CD4-positive, alpha-beta T cell (primary cell): ENCODE results near the gene USP15. TPM values are rescaled to one million over a fixed set of nuclear protein-coding genes. Genes with fewer than 3 reads are reported as not detected.

ENCODE experiments used
- ATAC-seq: fragments of 200-7000 bp; cut with Tn5 transposase; one replicate; pipeline ENCODE4 v1.10.0; 2022; ENCODE audit warnings: mild to moderate bottlenecking; ENCODE audit not compliant: poor library complexity
- CTCF ChIA-PET: fragments of 350-600 bp; sonication (Branson Sonifier 250); formaldehyde crosslinking; loops from one replicate; lab custom pipeline; 2021; ENCODE audit warnings: antibody characterized with exemption, inconsistent platforms; lab: Charles Lee
- POLR2A ChIA-PET: fragments of 350-600 bp; sonication (Branson Sonifier 250); formaldehyde crosslinking; loops from one replicate; lab custom pipeline; 2021; ENCODE audit warnings: antibody characterized with exemption, inconsistent platforms; lab: Charles Lee
- DNase-seq, 14 experiments: peaks; one replicate each; pipeline ENCODE4 v3.0.0-alpha.2; 2013 to 2020; ENCODE audit warnings: mixed read lengths in 2 of 14
- H3K27ac ChIP-seq, 2 donors: one replicate each; pipeline versions ENCODE4 v1.5.1 to v1.7.0; 2013; ENCODE audit warnings: low read length in 2 of 2, low read depth in 1 of 2, mild to moderate bottlenecking in 1 of 2
- H3K27me3 ChIP-seq, 2 experiments: 1 replicate in 1 of 2; 2 replicates in 1 of 2; pipeline versions ENCODE4 v1.6.1 to v1.7.0; 2013; ENCODE audit warnings: low read length in 2 of 2, control low read depth in 1 of 2, mild to moderate bottlenecking in 1 of 2, moderate library complexity in 1 of 2; ENCODE audit not compliant: insufficient read depth in 2 of 2, control insufficient read depth in 1 of 2
- H3K36me3 ChIP-seq: one replicate; pipeline ENCODE4 v1.6.1; 2013; ENCODE audit warnings: low read length, control low read depth; ENCODE audit not compliant: insufficient read depth
- H3K4me1 ChIP-seq: one replicate; pipeline ENCODE4 v1.6.1; 2013; ENCODE audit warnings: low read length, control low read depth; ENCODE audit not compliant: insufficient read depth
- H3K4me3 ChIP-seq: one replicate; pipeline ENCODE4 v1.5.1; 2013; ENCODE audit warnings: mild to moderate bottlenecking, low read length, moderate library complexity
- H3K9me3 ChIP-seq, 2 experiments: 1 replicate in 1 of 2; 2 replicates in 1 of 2; pipeline versions ENCODE4 v1.6.1 to v1.7.0; 2013; ENCODE audit warnings: low read length in 2 of 2, mild to moderate bottlenecking in 2 of 2, control low read depth in 1 of 2, moderate library complexity in 1 of 2; ENCODE audit not compliant: control insufficient read depth in 1 of 2, insufficient read depth in 1 of 2
- H3K27ac Mint-ChIP-seq: one replicate; pipeline ENCODE4 v1.8.0; 2020; ENCODE audit warnings: mixed read lengths
- H3K27me3 Mint-ChIP-seq: one replicate; pipeline ENCODE4 v1.8.0; 2021; ENCODE audit warnings: mixed read lengths
- H3K36me3 Mint-ChIP-seq: one replicate; pipeline ENCODE4 v1.8.0; 2021; ENCODE audit warnings: low read depth, mixed read lengths
- H3K4me1 Mint-ChIP-seq: one replicate; pipeline ENCODE4 v1.8.0; 2021; ENCODE audit warnings: low read depth, mixed read lengths
- H3K4me3 Mint-ChIP-seq: one replicate; pipeline ENCODE4 v1.8.0; 2020; ENCODE audit warnings: mild to moderate bottlenecking, mixed read lengths
- H3K9me3 Mint-ChIP-seq: one replicate; pipeline ENCODE4 v1.8.0; 2020; ENCODE audit warnings: mixed read lengths
- intact Hi-C, 2 experiments: fragments of 100-400 bp; cut with DNase I in 1 of 2; cut with micrococcal nuclease in 1 of 2; formaldehyde crosslinking; loops; one replicate each; pipeline versions ENCODE4 v1.15.1 to v1.9.0; 2023 to 2025; cut with DNase I, micrococcal nuclease
- total RNA-seq, 174 experiments: library from RNA in 2 of 174; stranded (reverse) in 2 of 174; gene quantifications; one replicate each; pipeline ENCODE4 v1.2.3 and lab custom pipeline; 2021 to 2026
- TF ChIP-seq, protein P1 (sequence below): fragments of 200-600 bp; IDR thresholded peaks from one replicate; pipeline ENCODE4 v1.8.0; 2022; ENCODE audit warnings: antibody characterized with exemption, mild to moderate bottlenecking

USP15 gene
- total RNA-seq, 2 experiments from 2014 or later, result 212 to 218 TPM

GRCh38 chr12:62370189-62370588, 110.0 kb downstream of the USP15 start:
- peaks cover 69% of the 10 kb centered on the region for H3K36me3 Mint-ChIP-seq
- CTCF ChIA-PET, result no interaction called here

DNA sequence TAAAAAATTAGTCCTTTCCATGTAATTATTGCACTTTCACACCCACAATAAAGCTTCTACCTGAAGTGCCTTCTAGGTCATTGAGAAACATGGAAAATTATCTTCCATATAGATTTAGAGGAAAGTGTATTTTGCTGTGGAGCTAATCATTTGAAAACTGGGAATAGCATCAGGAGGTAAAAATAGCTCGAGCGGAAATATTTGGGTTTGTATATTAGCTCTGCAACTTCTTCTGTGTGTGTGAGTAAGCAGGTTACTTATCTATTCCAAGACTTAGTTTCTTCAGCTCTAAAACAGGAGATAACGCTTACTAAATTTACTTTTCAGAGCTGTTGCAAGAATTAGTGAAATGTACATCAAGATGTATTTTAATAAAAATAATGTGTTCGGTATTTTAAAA, 111.5 kb downstream of the USP15 start:
- Histone ChIP-seq H3K27ac (no peak overlapping the region), H3K9me3 (no peaks in the 10 kb centered on the region), H3K4me1 (no peaks in the 10 kb centered on the region), H3K4me3 (no peak overlapping the region), H3K36me3 (peaks cover 25% of the 10 kb centered on the region), H3K27me3 (no peaks in the 10 kb centered on the region)
- TF ChIP-seq, protein P1, sequence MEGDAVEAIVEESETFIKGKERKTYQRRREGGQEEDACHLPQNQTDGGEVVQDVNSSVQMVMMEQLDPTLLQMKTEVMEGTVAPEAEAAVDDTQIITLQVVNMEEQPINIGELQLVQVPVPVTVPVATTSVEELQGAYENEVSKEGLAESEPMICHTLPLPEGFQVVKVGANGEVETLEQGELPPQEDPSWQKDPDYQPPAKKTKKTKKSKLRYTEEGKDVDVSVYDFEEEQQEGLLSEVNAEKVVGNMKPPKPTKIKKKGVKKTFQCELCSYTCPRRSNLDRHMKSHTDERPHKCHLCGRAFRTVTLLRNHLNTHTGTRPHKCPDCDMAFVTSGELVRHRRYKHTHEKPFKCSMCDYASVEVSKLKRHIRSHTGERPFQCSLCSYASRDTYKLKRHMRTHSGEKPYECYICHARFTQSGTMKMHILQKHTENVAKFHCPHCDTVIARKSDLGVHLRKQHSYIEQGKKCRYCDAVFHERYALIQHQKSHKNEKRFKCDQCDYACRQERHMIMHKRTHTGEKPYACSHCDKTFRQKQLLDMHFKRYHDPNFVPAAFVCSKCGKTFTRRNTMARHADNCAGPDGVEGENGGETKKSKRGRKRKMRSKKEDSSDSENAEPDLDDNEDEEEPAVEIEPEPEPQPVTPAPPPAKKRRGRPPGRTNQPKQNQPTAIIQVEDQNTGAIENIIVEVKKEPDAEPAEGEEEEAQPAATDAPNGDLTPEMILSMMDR, result no peak
- Mint-ChIP-seq H3K9me3 (no peaks in the 10 kb centered on the region), H3K27me3 (no peaks in the 10 kb centered on the region), H3K27ac (no peak overlapping the region), H3K4me3 (no peak overlapping the region), H3K36me3 (peaks cover 62% of the 10 kb centered on the region), H3K4me1 (peaks cover 76% of the 10 kb centered on the region)
- DNase-seq, result no peak
- POLR2A ChIA-PET, result interaction anchor here (0.5 to 1.2 kb wide), 2 partner anchors 37 to 112 kb away, joined by 3 read pairs; partner anchors contain the start of gene USP15
- ATAC-seq, result no peak
- intact Hi-C loops, result no loop called here
- CTCF ChIA-PET, result no interaction called here

More at GRCh38 chr12:62370189-62370588, 110.0 kb downstream of the USP15 start:
- Mint-ChIP-seq H3K4me3 (no peak overlapping the region), H3K27ac (peak overlapping the region; percentile 34), H3K4me1 (peaks cover 82% of the 10 kb centered on the region), H3K9me3 (no peaks in the 10 kb centered on the region), H3K27me3 (no peaks in the 10 kb centered on the region)
- Histone ChIP-seq H3K4me1 (no peaks in the 10 kb centered on the region), H3K9me3 (no peaks in the 10 kb centered on the region), H3K36me3 (peaks cover 23% of the 10 kb centered on the region), H3K4me3 (no peak overlapping the region), H3K27me3 (no peaks in the 10 kb centered on the region), H3K27ac (no peak overlapping the region)
- DNase-seq, result no peak
- intact Hi-C loops, result no loop called here
- no peak for ATAC-seq
- TF ChIP-seq, protein P1, result no peak
- POLR2A ChIA-PET, result no interaction called here

DNA sequence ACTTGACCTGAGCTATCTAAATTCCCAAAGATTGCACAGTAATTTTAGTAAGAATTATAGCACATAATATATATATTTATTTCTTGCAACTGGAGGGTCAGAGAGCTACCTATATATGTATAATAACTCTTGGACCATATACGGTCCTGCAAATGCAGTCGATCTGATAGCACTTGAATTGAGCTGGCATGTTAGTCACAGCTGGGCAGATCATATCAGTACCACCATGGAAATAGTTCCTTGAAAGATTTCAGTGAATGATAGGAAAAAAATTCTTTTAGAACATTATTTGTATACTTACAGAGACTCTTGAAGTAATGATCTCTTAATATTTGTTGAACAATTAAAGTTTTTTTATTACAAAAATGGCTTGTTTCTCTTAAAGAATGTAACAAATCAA, 111.9 kb downstream of the USP15 start:
- H3K4me3 ChIP-seq, result no peak overlapping the region
- H3K4me1 ChIP-seq, result no peaks in the 10 kb centered on the region
- no peak overlapping the region for H3K27ac Mint-ChIP-seq
- H3K27me3 ChIP-seq, result no peaks in the 10 kb centered on the region
- ChIA-PET POLR2A (interaction anchor here (1.2 kb wide), 1 partner anchor 112 kb away, joined by 3 read pairs; the partner anchor contains the start of gene USP15), CTCF (no interaction called here)
- no peaks in the 10 kb centered on the region for H3K9me3 Mint-ChIP-seq
- peaks cover 60% of the 10 kb centered on the region for H3K36me3 Mint-ChIP-seq
- DNase-seq (no peak), ATAC-seq (no peak)
- peaks cover 25% of the 10 kb centered on the region for H3K36me3 ChIP-seq
- TF ChIP-seq, protein P1, result no peak
- H3K27me3 Mint-ChIP-seq, result no peaks in the 10 kb centered on the region
- intact Hi-C loops, result no loop called here
- no peak overlapping the region for H3K27ac ChIP-seq
- H3K4me3 Mint-ChIP-seq, result no peak overlapping the region
- H3K9me3 ChIP-seq, result no peaks in the 10 kb centered on the region
- peaks cover 74% of the 10 kb centered on the region for H3K4me1 Mint-ChIP-seq
